Nucleus accumbens (tissue), 56 donors: Measurements from ENCODE around the gene ZNF732.
A peak's percentile ranks its signal among the peaks of the same experiment; 100 is the strongest.
"Not testable (repeated sequence)": the region's sequence is repeated elsewhere in the genome, so short reads cannot be mapped to it uniquely, and the experiment has no call there.

Experiments used
- DNase-seq, 56 donors: peaks; one replicate each; lab custom pipeline; 2025; lab: John Stamatoyannopoulos, UW

ZNF732 gene

DNA sequence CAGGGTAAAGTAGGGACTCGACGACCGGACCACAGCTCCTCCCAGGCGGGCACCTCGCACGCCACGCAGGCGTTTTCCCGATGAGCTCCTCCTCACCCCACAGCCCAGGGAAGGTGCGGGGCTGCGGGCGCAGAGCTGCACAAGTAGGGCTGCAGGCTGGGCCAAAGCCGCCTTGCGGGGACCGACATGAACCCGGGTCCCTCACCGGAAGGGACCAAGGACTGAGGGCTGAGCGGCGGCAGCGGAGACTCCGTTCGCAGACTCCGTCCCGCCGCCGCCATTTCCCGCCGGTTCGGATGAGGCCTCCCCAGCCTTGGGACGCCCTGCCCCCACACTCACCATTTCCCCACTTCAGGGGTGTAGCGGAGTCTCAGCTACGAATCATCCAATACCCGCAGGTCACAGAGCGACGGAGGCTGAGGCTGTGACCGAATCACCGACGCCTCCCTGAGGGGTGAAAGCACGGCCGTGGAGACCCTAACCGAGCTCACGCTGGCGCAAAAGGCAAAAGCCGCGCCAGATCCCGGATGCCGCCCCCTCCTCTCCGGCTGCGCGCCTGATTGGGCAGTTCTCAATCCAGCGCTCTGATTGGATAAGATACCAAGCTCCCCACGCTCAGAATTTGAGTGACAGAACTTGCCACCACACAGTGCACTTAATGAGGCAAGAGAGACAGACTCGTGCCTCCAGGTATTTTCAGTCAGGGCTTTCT lies at the start of gene ZNF732:
Gene ZNF732 (minus strand): TSS at position 506 of the 712 bp plus-strand sequence. CDS start 164 bp downstream, at position 342.
- peak in 41 of 56 donors; percentile 3 to 80 (median 46) for DNase-seq

GRCh38 chr4:340011-340410 lies 34.7 kb upstream of the ZNF732 start:
- DNase-seq, result no peak

GRCh38 chr4:338759-339097 lies 33.5 kb upstream of the ZNF732 start:
- no peak for DNase-seq

GRCh38 chr4:337932-338758 lies 32.9 kb upstream of the ZNF732 start:
- DNase-seq, result peak in 36 of 56 donors; percentile 17 to 78 (median 56)

GRCh38 chr4:337143-337931 lies 32.1 kb upstream of the ZNF732 start, which contains the start of gene ZNF141:
Gene ZNF141, plus strand, starts transcription at chr4:337814. Its CDS starts 170 bp downstream, at chr4:337984.
- peak; percentile 73 to 98 (median 95) for DNase-seq

- peak in 4 of 56 donors; percentile 48 to 70 (median 52) for DNase-seq
Observed at GRCh38 chr4:336893-337142, 31.5 kb upstream of the ZNF732 start.

DNA sequence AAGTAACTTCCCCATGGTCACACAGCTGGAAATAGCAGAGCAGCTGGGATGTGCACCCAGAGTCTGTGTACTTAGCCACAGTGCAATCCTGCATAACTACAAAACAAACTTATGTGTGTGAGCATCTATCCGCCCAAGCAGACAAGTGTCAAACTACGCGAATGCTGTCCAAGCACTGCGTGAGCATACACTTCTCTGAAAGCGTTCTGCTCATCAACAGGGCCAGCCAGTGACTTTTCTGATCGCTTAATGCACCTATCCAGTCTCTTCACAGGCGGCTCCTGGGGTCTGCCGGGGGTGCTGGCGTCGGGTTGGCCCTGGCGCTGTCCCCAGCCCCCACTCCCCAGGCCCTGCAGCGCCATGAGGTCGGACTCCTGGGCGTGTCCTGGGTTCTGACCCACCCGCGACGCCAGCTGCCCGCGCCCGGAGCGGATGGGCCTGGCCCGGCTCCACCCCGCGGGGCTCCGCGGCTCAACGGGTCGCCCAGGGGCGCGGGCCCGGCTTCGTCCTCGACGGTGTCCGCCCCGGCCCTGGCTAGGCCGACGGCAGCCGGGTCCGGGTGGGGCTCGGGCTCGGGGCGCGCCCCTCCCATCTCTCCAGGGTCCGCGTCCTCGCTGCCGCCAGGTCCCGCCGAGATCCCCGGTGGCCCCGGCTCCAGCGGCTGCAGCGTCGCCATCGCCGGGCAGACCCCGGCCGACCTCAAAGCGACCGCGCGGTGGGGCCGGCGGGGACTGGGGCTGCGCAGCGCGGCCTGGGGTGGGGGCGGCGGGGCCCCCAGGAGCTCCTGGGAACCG lies 31.0 kb upstream of the ZNF732 start:
- DNase-seq, result peak in 16 of 56 donors; percentile 1 to 46 (median 8)

DNA sequence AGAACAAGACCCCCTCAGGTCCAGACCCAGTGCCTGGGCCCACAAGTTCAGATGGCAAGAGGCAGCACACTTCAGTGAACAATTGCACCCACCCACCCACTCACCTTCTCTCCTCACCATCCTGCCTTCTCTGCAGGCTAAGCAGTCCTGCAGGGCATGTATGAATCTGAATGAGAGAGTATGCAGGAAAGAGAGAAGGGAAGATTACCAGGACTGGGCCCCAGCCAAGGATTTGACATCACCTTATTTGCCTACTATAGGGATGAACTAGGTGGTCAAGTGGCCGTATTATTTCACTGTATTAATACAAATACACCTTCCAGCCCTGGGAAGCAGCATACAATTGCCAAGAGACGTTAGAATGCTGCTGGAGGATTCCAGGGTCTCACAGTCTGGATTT lies 30.2 kb upstream of the ZNF732 start:
- no peak for DNase-seq

DNA sequence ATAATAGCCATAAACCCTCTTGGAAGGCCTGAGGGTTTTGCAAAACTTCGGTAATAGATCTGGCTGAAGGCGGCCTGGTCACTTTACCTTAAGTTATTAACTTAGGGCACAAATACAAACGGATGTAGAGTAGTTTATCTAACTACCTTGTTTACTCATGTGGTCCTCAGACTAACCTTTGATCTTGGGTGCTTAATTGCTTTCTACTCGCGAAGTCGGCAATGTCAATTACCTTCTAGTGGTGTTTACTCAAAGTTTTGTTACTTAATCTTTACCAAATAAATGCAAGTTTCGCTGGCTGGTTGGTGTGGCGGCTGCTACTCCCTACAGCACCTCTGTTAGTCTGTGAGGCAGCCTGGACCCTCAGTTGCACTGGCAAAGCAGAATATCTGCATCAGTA lies 23.5 kb upstream of the ZNF732 start:
- no peak for DNase-seq

GRCh38 chr4:314296-314903 lies 9.1 kb upstream of the ZNF732 start:
- DNase-seq, result no peak

GRCh38 chr4:309807-310206 lies 4.5 kb upstream of the ZNF732 start:
- DNase-seq, result no peak

DNA sequence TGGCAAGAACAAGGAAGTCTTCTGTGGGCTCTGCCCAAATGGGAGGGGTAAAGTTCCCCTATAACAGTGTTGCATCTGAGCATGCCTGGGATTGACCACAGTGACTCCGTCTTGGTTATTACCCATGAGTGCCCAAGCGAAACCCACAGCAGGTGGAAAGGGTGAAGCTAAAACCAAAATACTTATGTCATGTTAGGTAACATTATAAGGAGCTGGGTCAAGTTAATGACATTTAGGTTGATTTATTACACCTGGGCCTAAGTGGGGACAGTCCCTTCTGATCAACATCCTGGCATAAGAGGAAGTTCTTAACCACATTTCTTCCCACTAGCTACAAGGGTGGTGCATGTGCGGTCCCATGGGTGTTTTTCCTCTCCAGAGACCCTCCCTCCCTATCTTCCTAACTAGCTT lies 1.3 kb upstream of the ZNF732 start:
- DNase-seq, result no peak

DNA sequence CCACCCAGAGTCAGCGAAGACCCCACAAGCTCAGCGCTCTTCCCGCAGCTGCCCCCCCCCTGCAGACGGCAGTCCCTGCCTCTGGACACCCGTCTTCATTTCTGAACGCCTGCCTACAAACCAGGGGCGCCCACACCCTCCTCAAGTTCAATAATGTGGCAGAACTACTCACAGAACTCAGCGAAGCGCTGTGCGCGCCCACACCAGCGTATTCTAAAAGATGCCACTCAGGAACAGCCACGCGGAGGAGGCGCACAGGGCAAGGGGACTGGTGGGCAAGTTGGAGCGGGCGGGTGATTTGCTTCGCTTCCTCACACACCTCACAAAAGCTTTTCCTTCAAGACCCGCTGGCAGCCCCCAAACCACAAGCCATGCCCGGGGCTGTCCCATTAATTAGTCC lies 758 bp downstream of the ZNF732 start:
- peak in 23 of 56 donors; percentile 4 to 62 (median 22) for DNase-seq

- DNase-seq, result no peak
Observed at GRCh38 chr4:302381-302780, 2.9 kb downstream of the ZNF732 start.

DNA sequence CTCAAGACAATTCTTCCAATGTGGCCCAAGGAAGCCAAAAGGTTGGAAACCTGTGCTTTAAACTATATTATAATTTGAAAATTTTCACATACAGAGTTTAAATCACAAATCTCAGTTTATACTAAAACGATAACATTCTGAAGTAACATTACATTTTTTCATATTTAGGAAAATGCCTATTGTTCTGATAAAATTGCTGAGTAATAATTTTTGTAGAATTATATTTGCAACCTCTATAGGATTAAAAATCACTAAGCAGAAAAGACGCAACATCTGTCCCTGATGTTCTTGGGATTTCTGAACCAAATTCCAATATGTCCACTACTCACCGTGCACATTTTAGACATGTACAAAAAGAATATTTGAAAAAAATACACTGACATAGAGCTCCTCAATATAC lies 10.5 kb downstream of the ZNF732 start:
- no peak for DNase-seq

DNA sequence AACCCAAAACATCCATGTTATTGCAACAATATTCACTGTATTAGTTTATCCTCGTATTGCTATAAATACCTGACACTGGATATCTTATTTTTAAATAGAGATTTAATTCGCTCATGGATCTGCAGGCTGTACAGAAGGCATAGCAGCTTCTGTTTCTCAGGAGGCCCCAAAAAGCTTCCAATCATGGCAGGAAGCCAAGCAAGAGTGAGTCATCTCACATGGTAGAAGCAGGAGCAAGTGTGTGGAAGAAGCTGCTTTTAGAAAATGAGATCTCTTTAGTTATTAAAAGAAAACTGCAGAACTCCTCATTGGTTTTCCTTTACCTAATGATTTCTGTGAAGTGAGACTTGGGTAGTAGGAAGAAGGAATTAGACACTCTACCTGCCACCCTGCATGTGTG lies 16.4 kb downstream of the ZNF732 start:
- peak in 9 of 56 donors; percentile 1 to 57 (median 15) for DNase-seq

GRCh38 chr4:273309-274017 lies 31.8 kb downstream of the ZNF732 start:
- DNase-seq, result no peak

DNA sequence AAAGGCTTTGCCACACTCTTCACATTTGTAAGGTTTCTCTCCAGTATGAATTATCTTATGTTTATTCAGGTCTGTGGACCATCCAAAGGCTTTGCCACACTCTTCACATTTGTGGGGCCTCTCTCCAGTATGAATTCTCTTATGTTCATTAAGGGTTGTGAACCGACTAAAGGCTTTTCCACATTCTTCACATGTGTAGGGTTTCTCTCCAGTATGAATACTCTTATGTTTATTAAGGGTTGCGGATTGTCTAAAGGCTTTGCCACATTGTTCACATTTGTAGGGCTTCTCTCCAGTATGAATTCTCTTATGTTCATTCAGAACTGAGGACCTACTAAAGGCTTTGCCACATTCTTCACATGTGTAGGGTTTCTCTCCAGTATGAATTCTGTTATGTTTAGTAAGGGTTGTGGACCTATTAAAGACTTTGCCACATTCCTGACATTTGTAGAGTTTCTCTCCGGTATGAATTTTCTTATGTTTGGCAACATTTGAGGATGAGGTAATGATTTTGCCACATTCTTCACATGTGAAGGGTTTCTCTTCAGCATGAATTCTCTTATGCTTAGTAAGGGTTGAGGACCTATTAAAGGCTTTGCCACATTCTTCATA lies 33.7 kb downstream of the ZNF732 start:
- no peak for DNase-seq

GRCh38 chr4:259240-259639 lies 46.0 kb downstream of the ZNF732 start:
- not testable (repeated sequence) for DNase-seq
